ENCODE measurements around the gene NUMBL.
A peak's percentile ranks its signal among the peaks of the same experiment; 100 is the strongest.
"Not testable (repeated sequence)": the region's sequence is repeated elsewhere in the genome, so short reads cannot be mapped to it uniquely, and the experiment has no call there.

Gene NUMBL

GRCh38 chr19:40690050-40690692 is at the start of gene NUMBL:
NUMBL (minus strand) TSS chr19:40690651; CDS start chr19:40690483, 168 bp downstream.
- DNase-seq, result peak in 1 of 3 experiments; percentile 53

GRCh38 chr19:40739030-40739839 is 48.8 kb upstream of the NUMBL start:
- no peak for DNase-seq

GRCh38 chr19:40737102-40737644 is 46.7 kb upstream of the NUMBL start:
- no peak for DNase-seq

- DNase-seq, result no peak
Measured at GRCh38 chr19:40736661-40737060, 46.2 kb upstream of the NUMBL start.

- no peak for DNase-seq
Measured at GRCh38 chr19:40735013-40735771, 44.7 kb upstream of the NUMBL start.

GRCh38 chr19:40733149-40733548 is 42.7 kb upstream of the NUMBL start:
- no peak for DNase-seq

GRCh38 chr19:40732304-40732703 is 41.9 kb upstream of the NUMBL start:
- DNase-seq, result not testable (repeated sequence)

GRCh38 chr19:40730065-40730464 is 39.6 kb upstream of the NUMBL start:
- not testable (repeated sequence) for DNase-seq

GRCh38 chr19:40726279-40726678 is 35.8 kb upstream of the NUMBL start:
- no peak for DNase-seq

GRCh38 chr19:40724855-40725254 is 34.4 kb upstream of the NUMBL start:
- no peak for DNase-seq

- no peak for DNase-seq
Measured at GRCh38 chr19:40724315-40724714, 33.9 kb upstream of the NUMBL start.

- no peak for DNase-seq
Measured at GRCh38 chr19:40723661-40724254, 33.3 kb upstream of the NUMBL start.

- DNase-seq, result no peak
Measured at GRCh38 chr19:40721936-40722661, 31.6 kb upstream of the NUMBL start.

- DNase-seq, result no peak
Measured at GRCh38 chr19:40721140-40721486, 30.7 kb upstream of the NUMBL start.

- DNase-seq, result no peak
Measured at GRCh38 chr19:40719414-40719894, 29.0 kb upstream of the NUMBL start.

GRCh38 chr19:40718774-40719391 is 28.4 kb upstream of the NUMBL start:
- peak in 1 of 3 experiments; percentile 10 for DNase-seq

GRCh38 chr19:40717880-40718773 is 27.7 kb upstream of the NUMBL start:
- DNase-seq, result no peak

GRCh38 chr19:40717325-40717879 is 27.0 kb upstream of the NUMBL start:
- DNase-seq, result no peak

- peak; percentile 96 to 99 (median 97) for DNase-seq
Measured at GRCh38 chr19:40716482-40717324, 26.3 kb upstream of the NUMBL start, which contains the start of the genes COQ8B and ITPKC. COQ8B (minus strand) TSS chr19:40716886; CDS start chr19:40714632, 2,254 bp downstream. ITPKC (plus strand) TSS chr19:40717112; CDS start chr19:40717136, 24 bp downstream.

All from NCI-H1417 (cell line).